ENCODE data around the gene PEBP1. TPM values are rescaled to one million over a fixed set of nuclear protein-coding genes. Genes with fewer than 3 reads are reported as not detected.

PEBP1 gene
- polyA plus RNA-seq, 1 donor (not counting 4 experiments of a cell fraction or from before 2014, with no cell fraction given) = 197 TPM

GRCh38 chr12:118103201-118103600, 32.7 kb upstream of the PEBP1 start:
- peak overlapping the region; percentile 82 to 89 (median 83) for H3K4me3 ChIP-seq (ENCODE audit: control insufficient read depth in 2 of 3, extremely low read depth in 1 of 3, insufficient read depth in 2 of 3, low read depth in 1 of 3, low read length in 3 of 3)
- H3K79me2 ChIP-seq (ENCODE audit: control insufficient read depth, insufficient read depth, low read length) = no peaks in the 10 kb centered on the region
- H3K9me1 ChIP-seq (ENCODE audit: control insufficient read depth, extremely low read depth, insufficient read depth, low read length) = peaks cover 4% of the 10 kb centered on the region
- H3K4me2 ChIP-seq (ENCODE audit: control insufficient read depth, extremely low read depth, insufficient read depth, low read depth, low read length) = peak overlapping the region; percentile 72
- H3K27ac ChIP-seq (ENCODE audit: control insufficient read depth, insufficient read depth, low read length) = peak overlapping the region; percentile 22
- H2AFZ ChIP-seq (ENCODE audit: control insufficient read depth, low read length) = peak overlapping the region; percentile 88
- no peaks in the 10 kb centered on the region for H3K9me3 ChIP-seq (ENCODE audit: control insufficient read depth, low read depth, low read length)
- H3K4me1 ChIP-seq (ENCODE audit: control insufficient read depth, extremely low read depth, insufficient read depth, low read length) = peaks cover 24% of the 10 kb centered on the region
- H3K9ac ChIP-seq (ENCODE audit: control insufficient read depth, extremely low read depth, insufficient read depth, low read length) = peak overlapping the region; percentile 77
- no peak for TF ChIP-seq EZH2 (IDR thresholded peaks at IDR 0.05; ENCODE audit: low read length)
- no peak for TF ChIP-seq CTCF (optimal IDR thresholded peaks at IDR 0.05 in 1 of 3, IDR thresholded peaks at IDR 0.05 in 1 of 3, conservative IDR thresholded peaks at IDR 0.05 in 1 of 3; ENCODE audit: extremely low read depth in 1 of 3, insufficient read depth in 2 of 3, low read length in 3 of 3)
- dilution Hi-C loops (cut with MboI; ENCODE audit: extremely low pct_ligation_motif_present, low sequenced_read_pairs) = no loop called here
- no peaks in the 10 kb centered on the region for H3K27me3 ChIP-seq (ENCODE audit: control insufficient read depth, extremely low read depth, insufficient read depth, low read length)
- no peak for DNase-seq (ENCODE audit: low read depth, low spot score)
- FAIRE-seq = no peak
- no peaks in the 10 kb centered on the region for H3K36me3 ChIP-seq (ENCODE audit: control insufficient read depth in 2 of 2, extremely low read depth in 1 of 2, insufficient read depth in 2 of 2, low read length in 2 of 2)
- H4K20me1 ChIP-seq (ENCODE audit: control insufficient read depth, extremely low read depth, insufficient read depth, low read length) = no peaks in the 10 kb centered on the region

GRCh38 chr12:118103601-118104382, 32.1 kb upstream of the PEBP1 start, which contains the start of gene VSIG10:
VSIG10 (minus strand) TSS chr12:118104011; CDS start chr12:118103671, 340 bp downstream.
- Histone ChIP-seq H3K4me2 (ENCODE audit: control insufficient read depth, extremely low read depth, insufficient read depth, low read depth, low read length) (peak within 1 kb of the TSS; percentile 72), H3K27me3 (ENCODE audit: control insufficient read depth, extremely low read depth, insufficient read depth, low read length) (no peaks in the 10 kb centered on the region), H3K4me1 (ENCODE audit: control insufficient read depth, extremely low read depth, insufficient read depth, low read length) (peaks cover 24% of the 10 kb centered on the region), H3K27ac (ENCODE audit: control insufficient read depth, insufficient read depth, low read length) (peak within 1 kb of the TSS; percentile 22), H3K4me3 (ENCODE audit: control insufficient read depth in 2 of 3, extremely low read depth in 1 of 3, insufficient read depth in 2 of 3, low read depth in 1 of 3, low read length in 3 of 3) (peak within 1 kb of the TSS; percentile 82 to 89 (median 83)), H3K9ac (ENCODE audit: control insufficient read depth, extremely low read depth, insufficient read depth, low read length) (peak within 1 kb of the TSS; percentile 77), H2AFZ (ENCODE audit: control insufficient read depth, low read length) (peak within 1 kb of the TSS; percentile 88), H4K20me1 (ENCODE audit: control insufficient read depth, extremely low read depth, insufficient read depth, low read length) (no peaks in the 10 kb centered on the region), H3K9me1 (ENCODE audit: control insufficient read depth, extremely low read depth, insufficient read depth, low read length) (peaks cover 4% of the 10 kb centered on the region), H3K36me3 (ENCODE audit: control insufficient read depth in 2 of 2, extremely low read depth in 1 of 2, insufficient read depth in 2 of 2, low read length in 2 of 2) (no peaks in the 10 kb centered on the region), H3K79me2 (ENCODE audit: control insufficient read depth, insufficient read depth, low read length) (no peaks in the 10 kb centered on the region), H3K9me3 (ENCODE audit: control insufficient read depth, low read depth, low read length) (no peaks in the 10 kb centered on the region)
- no peak for TF ChIP-seq EZH2 (IDR thresholded peaks at IDR 0.05; ENCODE audit: low read length)
- TF ChIP-seq CTCF (optimal IDR thresholded peaks at IDR 0.05 in 1 of 3, IDR thresholded peaks at IDR 0.05 in 1 of 3, conservative IDR thresholded peaks at IDR 0.05 in 1 of 3; ENCODE audit: extremely low read depth in 1 of 3, insufficient read depth in 2 of 3, low read length in 3 of 3) = no peak
- FAIRE-seq (no peak), DNase-seq (ENCODE audit: low read depth, low spot score) (no peak)
- dilution Hi-C loops (cut with MboI; ENCODE audit: extremely low pct_ligation_motif_present, low sequenced_read_pairs) = no loop called here

Data from keratinocyte (primary cell).